ENCODE measurements around the gene IFT27. TPM values are rescaled to one million over a fixed set of nuclear protein-coding genes. Genes with fewer than 3 reads are reported as not detected.
A peak's percentile ranks its signal among the peaks of the same experiment; 100 is the strongest.

Gene IFT27
- total and polyA plus RNA-seq, 2 experiments from 2014 or later = 28.5 to 63.5 TPM

DNA sequence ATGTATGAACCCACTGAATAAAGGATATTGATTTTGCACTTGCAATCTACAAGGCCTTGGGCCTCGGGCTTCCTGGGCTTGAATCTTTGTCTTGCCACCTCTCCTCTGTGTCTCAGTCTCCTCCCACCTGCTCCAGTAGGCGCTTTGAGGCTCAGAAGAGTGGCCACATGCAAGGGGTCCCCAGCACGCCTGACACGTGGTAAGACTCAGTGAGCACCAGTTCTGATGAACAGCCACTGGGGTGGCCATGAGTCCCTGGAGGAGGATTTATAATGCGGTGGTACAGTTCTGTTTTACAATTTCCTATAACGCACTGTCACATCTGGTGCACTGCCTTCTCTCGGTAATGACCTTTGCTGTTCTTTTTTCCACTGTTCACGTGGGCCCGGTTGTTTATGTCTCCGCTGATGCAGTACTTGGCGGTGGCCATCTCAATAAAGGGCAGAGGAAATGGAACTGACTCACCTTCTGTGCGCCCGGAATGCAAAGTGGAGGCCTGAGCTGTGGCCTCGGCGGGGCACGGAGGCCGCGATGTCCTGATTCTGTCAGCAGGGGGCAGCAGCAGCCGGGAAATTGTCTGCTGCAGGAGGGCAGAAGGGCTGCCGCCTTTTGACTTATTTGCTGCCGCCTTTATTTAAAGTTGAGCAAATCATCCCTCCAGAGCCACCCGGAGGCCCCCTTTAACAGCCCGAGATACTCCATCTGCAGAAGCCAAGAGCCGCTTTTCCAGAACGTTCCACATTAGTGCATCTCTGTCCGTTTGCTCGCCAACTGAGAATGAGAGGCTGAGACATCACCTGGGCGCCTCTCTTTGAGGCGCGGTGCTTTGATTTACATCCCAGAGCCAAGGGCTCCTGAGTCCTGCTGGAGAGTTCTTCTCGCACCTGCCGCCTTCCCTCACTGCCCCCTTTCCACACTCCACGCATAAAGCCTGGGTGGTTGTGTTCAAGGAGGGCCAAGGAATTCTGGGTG, 6.0 kb upstream of the IFT27 start:
- Histone ChIP-seq H3K27me3 (ENCODE audit: insufficient read depth) (peaks cover 7% of the 10 kb centered on the region), H4K20me1 (replicated peaks; ENCODE audit: insufficient read depth) (no peaks in the 10 kb centered on the region), H3K27ac (ENCODE audit: low read depth) (no peak overlapping the region), H3F3A (replicated peaks; ENCODE audit: low read depth) (no peaks in the 10 kb centered on the region), H2AFZ (peak overlapping the region; percentile 82), H3K4me1 (ENCODE audit: insufficient read depth) (no peaks in the 10 kb centered on the region), H3K4me2 (peak overlapping the region; percentile 58; the same call in 1 of the 2 replicates), H3K9me2 (ENCODE audit: insufficient read depth) (no peaks in the 10 kb centered on the region), H3K36me3 (ENCODE audit: insufficient read depth) (no peaks in the 10 kb centered on the region), H3K79me2 (replicated peaks; ENCODE audit: insufficient read depth) (no peaks in the 10 kb centered on the region), H3K4me3 (peak overlapping the region; percentile 26; the same call in 1 of the 2 replicates)
- TF ChIP-seq NANOG (IDR thresholded peaks at IDR 0.05; ENCODE audit: borderline replicate concordance) = no peak
- TF ChIP-seq JUNB (IDR thresholded peaks at IDR 0.05; ENCODE audit: unreplicated experiment) = no peak
- TF ChIP-seq, protein P1, sequence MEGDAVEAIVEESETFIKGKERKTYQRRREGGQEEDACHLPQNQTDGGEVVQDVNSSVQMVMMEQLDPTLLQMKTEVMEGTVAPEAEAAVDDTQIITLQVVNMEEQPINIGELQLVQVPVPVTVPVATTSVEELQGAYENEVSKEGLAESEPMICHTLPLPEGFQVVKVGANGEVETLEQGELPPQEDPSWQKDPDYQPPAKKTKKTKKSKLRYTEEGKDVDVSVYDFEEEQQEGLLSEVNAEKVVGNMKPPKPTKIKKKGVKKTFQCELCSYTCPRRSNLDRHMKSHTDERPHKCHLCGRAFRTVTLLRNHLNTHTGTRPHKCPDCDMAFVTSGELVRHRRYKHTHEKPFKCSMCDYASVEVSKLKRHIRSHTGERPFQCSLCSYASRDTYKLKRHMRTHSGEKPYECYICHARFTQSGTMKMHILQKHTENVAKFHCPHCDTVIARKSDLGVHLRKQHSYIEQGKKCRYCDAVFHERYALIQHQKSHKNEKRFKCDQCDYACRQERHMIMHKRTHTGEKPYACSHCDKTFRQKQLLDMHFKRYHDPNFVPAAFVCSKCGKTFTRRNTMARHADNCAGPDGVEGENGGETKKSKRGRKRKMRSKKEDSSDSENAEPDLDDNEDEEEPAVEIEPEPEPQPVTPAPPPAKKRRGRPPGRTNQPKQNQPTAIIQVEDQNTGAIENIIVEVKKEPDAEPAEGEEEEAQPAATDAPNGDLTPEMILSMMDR (conservative IDR thresholded peaks at IDR 0.05; ENCODE audit: low read depth in 2 of 2) = peak; percentile 90
- no peak for TF ChIP-seq EZH2phosphoT487 (IDR thresholded peaks at IDR 0.05; ENCODE audit: unreplicated experiment)
- TF ChIP-seq ZNF114 (CRISPR knock-in tag; IDR thresholded peaks at IDR 0.05) = no peak
- TF ChIP-seq, protein P2, sequence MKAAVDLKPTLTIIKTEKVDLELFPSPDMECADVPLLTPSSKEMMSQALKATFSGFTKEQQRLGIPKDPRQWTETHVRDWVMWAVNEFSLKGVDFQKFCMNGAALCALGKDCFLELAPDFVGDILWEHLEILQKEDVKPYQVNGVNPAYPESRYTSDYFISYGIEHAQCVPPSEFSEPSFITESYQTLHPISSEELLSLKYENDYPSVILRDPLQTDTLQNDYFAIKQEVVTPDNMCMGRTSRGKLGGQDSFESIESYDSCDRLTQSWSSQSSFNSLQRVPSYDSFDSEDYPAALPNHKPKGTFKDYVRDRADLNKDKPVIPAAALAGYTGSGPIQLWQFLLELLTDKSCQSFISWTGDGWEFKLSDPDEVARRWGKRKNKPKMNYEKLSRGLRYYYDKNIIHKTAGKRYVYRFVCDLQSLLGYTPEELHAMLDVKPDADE (IDR thresholded peaks at IDR 0.05) = 0 out of 2 replicates have a peak, but pooled peaks have one; percentile 13
- TF ChIP-seq CREB1 (CRISPR knock-in tag; IDR thresholded peaks at IDR 0.05; ENCODE audit: low read depth) = peak; percentile 58; the same call in 1 of the 2 replicates
- no peak for TF ChIP-seq STAT1 (IDR thresholded peaks at IDR 0.05; ENCODE audit: unreplicated experiment)
- TF ChIP-seq, protein P3, sequence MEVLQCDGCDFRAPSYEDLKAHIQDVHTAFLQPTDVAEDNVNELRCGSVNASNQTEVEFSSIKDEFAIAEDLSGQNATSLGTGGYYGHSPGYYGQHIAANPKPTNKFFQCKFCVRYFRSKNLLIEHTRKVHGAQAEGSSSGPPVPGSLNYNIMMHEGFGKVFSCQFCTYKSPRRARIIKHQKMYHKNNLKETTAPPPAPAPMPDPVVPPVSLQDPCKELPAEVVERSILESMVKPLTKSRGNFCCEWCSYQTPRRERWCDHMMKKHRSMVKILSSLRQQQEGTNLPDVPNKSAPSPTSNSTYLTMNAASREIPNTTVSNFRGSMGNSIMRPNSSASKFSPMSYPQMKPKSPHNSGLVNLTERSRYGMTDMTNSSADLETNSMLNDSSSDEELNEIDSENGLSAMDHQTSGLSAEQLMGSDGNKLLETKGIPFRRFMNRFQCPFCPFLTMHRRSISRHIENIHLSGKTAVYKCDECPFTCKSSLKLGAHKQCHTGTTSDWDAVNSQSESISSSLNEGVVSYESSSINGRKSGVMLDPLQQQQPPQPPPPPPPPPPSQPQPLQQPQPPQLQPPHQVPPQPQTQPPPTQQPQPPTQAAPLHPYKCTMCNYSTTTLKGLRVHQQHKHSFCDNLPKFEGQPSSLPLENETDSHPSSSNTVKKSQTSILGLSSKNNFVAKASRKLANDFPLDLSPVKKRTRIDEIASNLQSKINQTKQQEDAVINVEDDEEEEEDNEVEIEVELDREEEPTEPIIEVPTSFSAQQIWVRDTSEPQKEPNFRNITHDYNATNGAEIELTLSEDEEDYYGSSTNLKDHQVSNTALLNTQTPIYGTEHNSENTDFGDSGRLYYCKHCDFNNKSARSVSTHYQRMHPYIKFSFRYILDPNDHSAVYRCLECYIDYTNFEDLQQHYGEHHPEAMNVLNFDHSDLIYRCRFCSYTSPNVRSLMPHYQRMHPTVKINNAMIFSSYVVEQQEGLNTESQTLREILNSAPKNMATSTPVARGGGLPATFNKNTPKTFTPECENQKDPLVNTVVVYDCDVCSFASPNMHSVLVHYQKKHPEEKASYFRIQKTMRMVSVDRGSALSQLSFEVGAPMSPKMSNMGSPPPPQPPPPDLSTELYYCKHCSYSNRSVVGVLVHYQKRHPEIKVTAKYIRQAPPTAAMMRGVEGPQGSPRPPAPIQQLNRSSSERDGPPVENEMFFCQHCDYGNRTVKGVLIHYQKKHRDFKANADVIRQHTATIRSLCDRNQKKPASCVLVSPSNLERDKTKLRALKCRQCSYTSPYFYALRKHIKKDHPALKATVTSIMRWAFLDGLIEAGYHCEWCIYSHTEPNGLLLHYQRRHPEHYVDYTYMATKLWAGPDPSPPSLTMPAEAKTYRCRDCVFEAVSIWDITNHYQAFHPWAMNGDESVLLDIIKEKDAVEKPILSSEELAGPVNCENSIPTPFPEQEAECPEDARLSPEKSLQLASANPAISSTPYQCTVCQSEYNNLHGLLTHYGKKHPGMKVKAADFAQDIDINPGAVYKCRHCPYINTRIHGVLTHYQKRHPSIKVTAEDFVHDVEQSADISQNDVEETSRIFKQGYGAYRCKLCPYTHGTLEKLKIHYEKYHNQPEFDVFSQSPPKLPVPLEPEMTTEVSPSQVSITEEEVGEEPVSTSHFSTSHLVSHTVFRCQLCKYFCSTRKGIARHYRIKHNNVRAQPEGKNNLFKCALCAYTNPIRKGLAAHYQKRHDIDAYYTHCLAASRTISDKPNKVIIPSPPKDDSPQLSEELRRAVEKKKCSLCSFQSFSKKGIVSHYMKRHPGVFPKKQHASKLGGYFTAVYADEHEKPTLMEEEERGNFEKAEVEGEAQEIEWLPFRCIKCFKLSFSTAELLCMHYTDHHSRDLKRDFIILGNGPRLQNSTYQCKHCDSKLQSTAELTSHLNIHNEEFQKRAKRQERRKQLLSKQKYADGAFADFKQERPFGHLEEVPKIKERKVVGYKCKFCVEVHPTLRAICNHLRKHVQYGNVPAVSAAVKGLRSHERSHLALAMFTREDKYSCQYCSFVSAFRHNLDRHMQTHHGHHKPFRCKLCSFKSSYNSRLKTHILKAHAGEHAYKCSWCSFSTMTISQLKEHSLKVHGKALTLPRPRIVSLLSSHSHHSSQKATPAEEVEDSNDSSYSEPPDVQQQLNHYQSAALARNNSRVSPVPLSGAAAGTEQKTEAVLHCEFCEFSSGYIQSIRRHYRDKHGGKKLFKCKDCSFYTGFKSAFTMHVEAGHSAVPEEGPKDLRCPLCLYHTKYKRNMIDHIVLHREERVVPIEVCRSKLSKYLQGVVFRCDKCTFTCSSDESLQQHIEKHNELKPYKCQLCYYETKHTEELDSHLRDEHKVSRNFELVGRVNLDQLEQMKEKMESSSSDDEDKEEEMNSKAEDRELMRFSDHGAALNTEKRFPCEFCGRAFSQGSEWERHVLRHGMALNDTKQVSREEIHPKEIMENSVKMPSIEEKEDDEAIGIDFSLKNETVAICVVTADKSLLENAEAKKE (CRISPR knock-in tag; IDR thresholded peaks at IDR 0.05) = no peak
- Mint-ChIP-seq H3K27me3 (ENCODE audit: insufficient read depth, low read depth, poor library complexity) (peaks cover 23% of the 10 kb centered on the region), H3K36me3 (ENCODE audit: low read depth) (peaks cover 19% of the 10 kb centered on the region), H3K4me3 (peak overlapping the region; percentile 42; the same call in 2 of the 3 replicates), H3K27ac (peak overlapping the region; percentile 20), H3K4me1 (peaks cover 26% of the 10 kb centered on the region), H3K9me3 (peaks cover 26% of the 10 kb centered on the region)
- ATAC-seq (peak; percentile 93), DNase-seq (ENCODE audit: low spot score) (peak; percentile 89)

Measured in GM23338 (cell line).